Endothelial cell of umbilical vein (primary cell): ENCODE results near the gene NECTIN4. TPM values are rescaled to one million over a fixed set of nuclear protein-coding genes. Genes with fewer than 3 reads are reported as not detected.
A peak's percentile ranks its signal among the peaks of the same experiment; 100 is the strongest.

Experiments used
- BruUV-seq: library from RNA; stranded (reverse); fragments of 400-500 nt; replicated peaks from 2 replicates; lab custom pipeline; 2021; lab: Mats Ljungman, UMichigan
- CTCF ChIA-PET: fragments of 300-600, 350-600 bp; sonication (Branson Sonifier 250); formaldehyde crosslinking; loops from one replicate; lab custom pipeline; 2021; ENCODE audit warnings: antibody characterized with exemption, inconsistent platforms; lab: Charles Lee
- POLR2A ChIA-PET: fragments of 300-600, 350-600 bp; sonication (Branson Sonifier 250); formaldehyde crosslinking; loops from one replicate; lab custom pipeline; 2021; ENCODE audit warnings: antibody characterized with exemption, inconsistent platforms; lab: Charles Lee
- DNase-seq: peaks from one replicate; pipeline ENCODE4 v3.0.0-alpha.2; 2011; ENCODE audit warnings: low read depth, low spot score
- FAIRE-seq: peaks from 2 replicates; lab custom pipeline; 2011; peaks lifted over from hg19 to GRCh38; lab: Jason Lieb, UNC
- H2AFZ ChIP-seq: 2 replicates; pipeline ENCODE4 v1.6.0; 2012; ENCODE audit warnings: low read depth, low read length, control low read depth, inconsistent platforms
- H3K27ac ChIP-seq: 2 replicates; pipeline ENCODE4 v1.5.1; 2011; ENCODE audit warnings: low read depth, mild to moderate bottlenecking, control low read depth, low read length, moderate library complexity; ENCODE audit not compliant: insufficient read depth
- H3K27me3 ChIP-seq, 2 experiments: 2 replicates each; pipeline versions ENCODE4 v1.6.0 to v1.6.1; 2011; ENCODE audit warnings: low read length in 2 of 2, mixed read lengths in 1 of 2; ENCODE audit not compliant: control insufficient read depth in 2 of 2, insufficient read depth in 2 of 2
- H3K36me3 ChIP-seq, 2 experiments: 2 replicates in 1 of 2; 3 replicates in 1 of 2; pipeline ENCODE4 v1.5.1; 2011; ENCODE audit warnings: low read length in 2 of 2, mild to moderate bottlenecking in 1 of 2, moderate library complexity in 1 of 2; ENCODE audit not compliant: control insufficient read depth in 2 of 2, insufficient read depth in 2 of 2; ENCODE audit errors: extremely low read depth in 1 of 2
- H3K4me1 ChIP-seq: 3 replicates; pipeline ENCODE4 v1.5.1; 2011; ENCODE audit warnings: mild to moderate bottlenecking, low read length; ENCODE audit not compliant: control insufficient read depth, insufficient read depth; ENCODE audit errors: extremely low read depth
- H3K4me2 ChIP-seq: 2 replicates; pipeline ENCODE4 v1.6.1; 2011; ENCODE audit warnings: low read length, control low read depth, mixed read lengths; ENCODE audit not compliant: insufficient read depth
- H3K4me3 ChIP-seq, 3 experiments: fragments of 200-600 bp in 1 of 3; sonication (generic), shearing (Covaris generic) in 1 of 3; replicated peaks in 1 of 3; 2 replicates each; pipeline ENCODE4 v1.5.1; 2011 to 2016; ENCODE audit warnings: control low read depth in 3 of 3, low read length in 3 of 3, mild to moderate bottlenecking in 2 of 3, inconsistent platforms in 1 of 3, low read depth in 1 of 3, moderate library complexity in 1 of 3; ENCODE audit not compliant: insufficient read depth in 1 of 3
- H3K79me2 ChIP-seq: 2 replicates; pipeline ENCODE4 v1.6.0; 2012; ENCODE audit warnings: low read length, inconsistent platforms; ENCODE audit not compliant: control insufficient read depth, insufficient read depth
- H3K9ac ChIP-seq: replicated peaks from 2 replicates; pipeline ENCODE3; 2011; ENCODE audit warnings: low read length, control low read depth; ENCODE audit not compliant: insufficient read depth; ENCODE audit errors: extremely low read depth
- H3K9me1 ChIP-seq: replicated peaks from 3 replicates; pipeline ENCODE4 v1.6.0; 2011; ENCODE audit warnings: mild to moderate bottlenecking, low read length; ENCODE audit not compliant: control insufficient read depth, insufficient read depth; ENCODE audit errors: extremely low read depth
- H3K9me3 ChIP-seq: replicated peaks from 2 replicates; pipeline ENCODE4 v1.5.1; 2012; ENCODE audit warnings: low read length, inconsistent platforms; ENCODE audit not compliant: control insufficient read depth, insufficient read depth
- H4K20me1 ChIP-seq: replicated peaks from 2 replicates; pipeline ENCODE3; 2011; ENCODE audit warnings: mild to moderate bottlenecking, low read length; ENCODE audit not compliant: control insufficient read depth, insufficient read depth; ENCODE audit errors: extremely low read depth
- EZH2 ChIP-seq: IDR thresholded peaks from 2 replicates; pipeline ENCODE4 v1.6.1; 2012; ENCODE audit warnings: borderline replicate concordance, low read depth, mild to moderate bottlenecking, moderate library complexity, low read length, inconsistent platforms; ENCODE audit not compliant: severe bottlenecking
- GATA2 ChIP-seq: IDR thresholded peaks from 2 replicates; pipeline ENCODE4 v1.7.0; 2011; ENCODE audit warnings: low read depth, mild to moderate bottlenecking, moderate library complexity, mixed read lengths, low read length; ENCODE audit not compliant: insufficient read length, insufficient read depth
- JUN ChIP-seq: IDR thresholded peaks from 2 replicates; pipeline ENCODE4 v1.6.1; 2011; ENCODE audit warnings: borderline replicate concordance, low read depth; ENCODE audit not compliant: insufficient read length, insufficient read depth
- MAX ChIP-seq: IDR thresholded peaks from 2 replicates; pipeline ENCODE4 v1.6.1; 2011; ENCODE audit not compliant: insufficient read depth, insufficient read length
- MYC ChIP-seq: IDR thresholded peaks from one replicate; pipeline ENCODE4 v1.6.1; 2011; ENCODE audit warnings: mild to moderate bottlenecking, low read depth, low read length
- POLR2A ChIP-seq: IDR thresholded peaks from 2 replicates; pipeline ENCODE4 v1.6.1; 2012; ENCODE audit warnings: low read depth, mild to moderate bottlenecking, control low read depth, low read length
- POLR2AphosphoS5 ChIP-seq: IDR thresholded peaks from 2 replicates; pipeline ENCODE4 v1.6.1; 2012; ENCODE audit warnings: low read depth, mild to moderate bottlenecking, control low read depth, low read length, moderate library complexity; ENCODE audit not compliant: insufficient read depth
- dilution Hi-C: fragments of 300-500 bp; cut with MboI; formaldehyde crosslinking; loops from one replicate; pipeline ENCODE4 v1.15.0; 2019; ENCODE audit warnings: low sequenced_read_pairs; ENCODE audit not compliant: extremely low pct_ligation_motif_present
- intact Hi-C: fragments of 100-400 bp; cut with micrococcal nuclease; formaldehyde crosslinking; loops from one replicate; pipeline ENCODE4 v1.10.0; 2022
- polyA plus RNA-seq, 4 experiments: library from polyadenylated mRNA; depleted of rRNA in 3 of 4; stranded (reverse) in 3 of 4; unstranded in 1 of 4; fragments of >200 nt; gene quantifications; 2 replicates each; pipeline versions ENCODE4 v1.2.1 to v1.2.3, GENCODE V29; 2011 to 2012; ENCODE audit warnings: missing spikeins in 1 of 4
- total RNA-seq: library from RNA; stranded (reverse); gene quantifications from 2 replicates; pipeline ENCODE4 v1.2.3, GENCODE V29; 2021
- TF ChIP-seq, protein P1 (sequence below), 2 donors: IDR thresholded peaks; 1 replicate in 1 of 2; 2 replicates in 1 of 2; pipeline ENCODE4 v1.5.1; 2011; ENCODE audit warnings: low read length in 2 of 2, mild to moderate bottlenecking in 2 of 2, moderate library complexity in 2 of 2, control low read depth in 1 of 2, inconsistent platforms in 1 of 2, low read depth in 1 of 2; ENCODE audit not compliant: insufficient read depth in 1 of 2; ENCODE audit errors: extremely low read depth in 1 of 2

NECTIN4 gene
- total and polyA plus RNA-seq, 2 donors (not counting 3 experiments of a cell fraction or from before 2014, with no cell fraction given), result 0.15 to 0.58 TPM

DNA sequence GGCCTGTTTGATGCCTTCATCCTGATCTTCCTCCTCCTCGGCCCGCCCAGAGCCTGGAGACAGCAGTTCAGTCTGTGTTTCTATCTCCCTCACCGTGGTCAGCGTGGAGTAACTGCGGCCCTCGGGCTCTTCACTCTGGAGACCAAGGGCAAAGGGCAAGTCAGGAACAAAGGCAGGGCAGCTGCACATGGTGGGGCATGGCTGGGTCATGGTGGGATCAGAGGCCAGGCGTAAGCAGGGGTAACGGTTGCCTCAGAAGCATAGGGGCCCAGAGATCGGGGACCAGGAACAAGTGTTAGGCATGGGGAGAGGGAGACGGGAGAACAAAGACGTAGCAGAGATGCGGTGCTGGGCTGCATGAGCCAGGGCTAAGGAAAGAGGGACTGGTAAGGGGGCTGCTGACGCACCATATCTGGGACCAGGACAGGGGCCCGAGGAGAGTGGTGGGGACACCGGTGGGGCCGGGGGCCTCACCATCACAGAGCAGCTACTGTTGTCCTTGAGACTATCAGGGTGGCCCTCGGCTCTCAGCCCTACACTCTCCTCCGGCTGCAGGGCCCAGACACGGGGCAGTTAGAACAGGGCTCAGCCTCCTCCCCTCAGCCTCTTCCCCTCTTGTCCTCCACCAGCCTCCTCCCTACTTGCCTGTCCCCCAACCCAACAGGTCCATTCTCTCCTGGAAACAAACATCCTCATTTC lies 16.5 kb downstream of the NECTIN4 start:
- TF ChIP-seq POLR2AphosphoS5 (no peak), JUN (no peak), MYC (no peak), MAX (no peak)
- H3K79me2 ChIP-seq, result no peaks in the 10 kb centered on the region
- H3K4me1 ChIP-seq, result no peaks in the 10 kb centered on the region
- BruUV-seq, result no TSS peak
- no peak overlapping the region for H3K9ac ChIP-seq
- no peaks in the 10 kb centered on the region for H3K9me3 ChIP-seq
- dilution Hi-C loops, result no loop called here
- no peak overlapping the region for H3K4me3 ChIP-seq
- POLR2A ChIA-PET, result no interaction called here
- FAIRE-seq (no peak), DNase-seq (no peak)
- intact Hi-C loops, result no loop called here
- no peaks in the 10 kb centered on the region for H3K9me1 ChIP-seq
- no peak overlapping the region for H3K4me2 ChIP-seq
- no peaks in the 10 kb centered on the region for H4K20me1 ChIP-seq
- no peaks in the 10 kb centered on the region for H3K27me3 ChIP-seq
- no peak overlapping the region for H2AFZ ChIP-seq
- H3K36me3 ChIP-seq, result no peaks in the 10 kb centered on the region
- no peak overlapping the region for H3K27ac ChIP-seq
- CTCF ChIA-PET, result no interaction called here

GRCh38 chr1:161071886-161072371 lies 17.4 kb downstream of the NECTIN4 start:
- intact Hi-C loops, result no loop called here
- BruUV-seq, result no TSS peak
- dilution Hi-C loops, result no loop called here
- Histone ChIP-seq H3K79me2 (no peaks in the 10 kb centered on the region), H3K9me1 (no peaks in the 10 kb centered on the region), H3K36me3 (no peaks in the 10 kb centered on the region), H2AFZ (no peak overlapping the region), H3K4me3 (no peak overlapping the region), H3K9ac (no peak overlapping the region), H3K4me1 (no peaks in the 10 kb centered on the region), H4K20me1 (no peaks in the 10 kb centered on the region), H3K4me2 (no peak overlapping the region), H3K27ac (no peak overlapping the region), H3K9me3 (no peaks in the 10 kb centered on the region), H3K27me3 (no peaks in the 10 kb centered on the region)
- no peak for FAIRE-seq
- DNase-seq, result no peak
- no peak for TF ChIP-seq GATA2
- no peak for TF ChIP-seq POLR2AphosphoS5
- TF ChIP-seq, protein P1, sequence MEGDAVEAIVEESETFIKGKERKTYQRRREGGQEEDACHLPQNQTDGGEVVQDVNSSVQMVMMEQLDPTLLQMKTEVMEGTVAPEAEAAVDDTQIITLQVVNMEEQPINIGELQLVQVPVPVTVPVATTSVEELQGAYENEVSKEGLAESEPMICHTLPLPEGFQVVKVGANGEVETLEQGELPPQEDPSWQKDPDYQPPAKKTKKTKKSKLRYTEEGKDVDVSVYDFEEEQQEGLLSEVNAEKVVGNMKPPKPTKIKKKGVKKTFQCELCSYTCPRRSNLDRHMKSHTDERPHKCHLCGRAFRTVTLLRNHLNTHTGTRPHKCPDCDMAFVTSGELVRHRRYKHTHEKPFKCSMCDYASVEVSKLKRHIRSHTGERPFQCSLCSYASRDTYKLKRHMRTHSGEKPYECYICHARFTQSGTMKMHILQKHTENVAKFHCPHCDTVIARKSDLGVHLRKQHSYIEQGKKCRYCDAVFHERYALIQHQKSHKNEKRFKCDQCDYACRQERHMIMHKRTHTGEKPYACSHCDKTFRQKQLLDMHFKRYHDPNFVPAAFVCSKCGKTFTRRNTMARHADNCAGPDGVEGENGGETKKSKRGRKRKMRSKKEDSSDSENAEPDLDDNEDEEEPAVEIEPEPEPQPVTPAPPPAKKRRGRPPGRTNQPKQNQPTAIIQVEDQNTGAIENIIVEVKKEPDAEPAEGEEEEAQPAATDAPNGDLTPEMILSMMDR (IDR thresholded peaks at IDR 0.05; ENCODE audit: extremely low read depth in 1 of 2, insufficient read depth in 1 of 2, low read depth in 1 of 2, low read length in 2 of 2), result peak; percentile 25 to 26
- no peak for TF ChIP-seq MAX
- TF ChIP-seq POLR2A, result no peak
- no peak for TF ChIP-seq EZH2
- POLR2A ChIA-PET, result no interaction called here
- CTCF ChIA-PET, result interaction anchor here (0.8 to 1.4 kb wide), 4 partner anchors 26 to 74 kb away, joined by 3 to 8 read pairs (median 5); partner anchors contain the start of gene KLHDC9
